ENCODE results near the gene DCAF6.

The DCAF6 gene

DNA sequence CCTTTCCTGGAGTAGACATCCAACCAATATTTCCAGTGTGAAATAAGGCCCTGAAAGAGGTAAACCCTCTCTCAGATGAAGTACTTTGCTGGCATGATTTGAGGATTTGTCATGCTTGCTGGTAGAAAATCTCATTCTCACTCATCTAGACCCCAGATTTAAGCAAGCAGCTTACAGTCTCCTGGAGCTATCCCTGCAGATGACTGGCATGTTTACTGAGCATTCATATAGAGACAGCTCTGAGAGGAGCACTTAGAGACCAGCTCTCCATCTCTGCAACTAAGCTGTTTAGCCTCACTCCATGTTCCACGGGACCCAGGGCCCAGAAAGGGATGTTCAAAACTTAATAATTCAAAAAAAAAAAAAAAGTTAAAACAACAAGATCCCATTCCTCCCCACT is 166.0 kb downstream of the DCAF6 start:
- Mint-ChIP-seq H3K27me3 (peaks cover 28 to 39% of the 10 kb centered on the region in 2 donors), H3K4me3 (no peak overlapping the region), H3K36me3 (ENCODE audit: insufficient read depth) (no peaks in the 10 kb centered on the region), H3K27ac (no peak overlapping the region), H3K4me1 (ENCODE audit: low read depth in 2 of 2) (no peaks in the 10 kb centered on the region), H3K9me3 (no peaks in the 10 kb centered on the region)
- ATAC-seq (replicated peaks) (no peak), DNase-seq (no peak)

- Mint-ChIP-seq H3K4me3 (no peak overlapping the region), H3K4me1 (ENCODE audit: low read depth in 2 of 2) (no peaks in the 10 kb centered on the region), H3K36me3 (ENCODE audit: insufficient read depth) (no peaks in the 10 kb centered on the region), H3K9me3 (no peaks in the 10 kb centered on the region), H3K27ac (no peak overlapping the region), H3K27me3 (peaks cover 28 to 40% of the 10 kb centered on the region in 2 donors)
- DNase-seq (no peak), ATAC-seq (replicated peaks) (no peak)
These were observed 168.1 kb downstream of the DCAF6 start for GRCh38 chr1:168104535-168104934.

DNA sequence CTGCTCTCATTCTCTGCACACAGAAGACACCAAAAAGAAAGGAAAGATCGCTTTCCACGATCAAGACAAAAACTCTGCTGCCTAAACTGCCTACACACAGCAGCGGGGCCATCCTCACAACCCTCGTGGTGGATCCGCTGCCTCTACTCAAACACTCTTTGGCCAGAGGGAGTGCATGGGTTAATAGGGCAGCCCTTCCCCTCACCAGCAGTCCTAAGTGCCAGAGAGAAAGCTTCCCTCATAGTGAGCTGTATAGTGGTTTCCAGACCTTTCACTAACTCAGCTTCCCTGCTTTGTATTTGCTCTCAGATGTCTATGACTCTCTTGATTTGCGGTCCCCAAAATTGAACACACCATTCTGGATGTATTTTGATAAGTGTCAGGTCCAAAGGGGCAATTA is 169.4 kb downstream of the DCAF6 start:
- H3K9me3 Mint-ChIP-seq, result no peaks in the 10 kb centered on the region
- no peak for ATAC-seq (replicated peaks)
- no peak for DNase-seq
- H3K4me3 Mint-ChIP-seq, result no peak overlapping the region
- peaks cover 28 to 40% of the 10 kb centered on the region in 2 donors for H3K27me3 Mint-ChIP-seq
- no peak overlapping the region for H3K27ac Mint-ChIP-seq
- no peaks in the 10 kb centered on the region for H3K4me1 Mint-ChIP-seq (ENCODE audit: low read depth in 2 of 2)
- H3K36me3 Mint-ChIP-seq (ENCODE audit: insufficient read depth), result no peaks in the 10 kb centered on the region

- Mint-ChIP-seq H3K27ac (no peak overlapping the region), H3K4me1 (ENCODE audit: low read depth in 2 of 2) (no peaks in the 10 kb centered on the region), H3K36me3 (ENCODE audit: insufficient read depth) (no peaks in the 10 kb centered on the region), H3K27me3 (peaks cover 28 to 40% of the 10 kb centered on the region in 2 donors), H3K4me3 (no peak overlapping the region), H3K9me3 (no peaks in the 10 kb centered on the region)
- DNase-seq (no peak), ATAC-seq (replicated peaks) (no peak)
These were observed 169.8 kb downstream of the DCAF6 start for GRCh38 chr1:168106274-168106673.

- Mint-ChIP-seq H3K27ac (no peak overlapping the region), H3K27me3 (peaks cover 2 to 13% of the 10 kb centered on the region in 2 donors), H3K4me1 (ENCODE audit: low read depth in 2 of 2) (no peaks in the 10 kb centered on the region), H3K9me3 (no peaks in the 10 kb centered on the region), H3K36me3 (ENCODE audit: insufficient read depth) (no peaks in the 10 kb centered on the region), H3K4me3 (no peak overlapping the region)
- no peak for DNase-seq
- no peak for ATAC-seq (replicated peaks)
These were observed 174.5 kb downstream of the DCAF6 start for GRCh38 chr1:168110896-168111545.

DNA sequence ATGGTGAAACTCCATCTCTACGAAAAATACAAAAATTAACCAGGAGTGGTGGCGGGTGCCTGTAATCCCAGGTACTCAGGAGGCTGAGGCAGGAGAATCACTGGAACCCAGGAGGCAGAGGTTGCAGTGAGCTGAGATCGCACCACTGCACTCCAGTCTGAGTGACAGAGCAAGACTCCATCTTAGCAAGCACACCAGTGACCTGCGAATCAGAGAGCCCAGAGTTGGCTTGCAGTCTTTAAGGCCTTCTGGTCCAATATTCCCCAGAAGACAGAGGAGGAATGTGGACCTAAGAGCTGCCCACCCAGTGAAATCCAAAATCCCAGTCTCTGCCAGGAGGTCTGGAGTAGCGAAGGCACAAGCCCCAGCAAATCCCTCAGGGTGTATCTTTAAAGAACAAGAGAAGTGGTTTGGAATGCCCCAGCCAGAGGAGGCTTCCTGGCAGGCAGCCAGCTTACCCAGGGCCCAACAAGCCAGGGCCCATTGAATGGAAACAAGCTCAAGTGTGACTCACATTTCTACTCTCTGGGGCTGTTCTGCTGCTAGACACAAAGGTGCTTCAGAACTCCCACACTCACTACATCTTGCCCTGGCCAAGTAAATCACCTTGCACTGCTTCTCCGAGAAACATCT is 176.3 kb downstream of the DCAF6 start:
- DNase-seq, result no peak

DNA sequence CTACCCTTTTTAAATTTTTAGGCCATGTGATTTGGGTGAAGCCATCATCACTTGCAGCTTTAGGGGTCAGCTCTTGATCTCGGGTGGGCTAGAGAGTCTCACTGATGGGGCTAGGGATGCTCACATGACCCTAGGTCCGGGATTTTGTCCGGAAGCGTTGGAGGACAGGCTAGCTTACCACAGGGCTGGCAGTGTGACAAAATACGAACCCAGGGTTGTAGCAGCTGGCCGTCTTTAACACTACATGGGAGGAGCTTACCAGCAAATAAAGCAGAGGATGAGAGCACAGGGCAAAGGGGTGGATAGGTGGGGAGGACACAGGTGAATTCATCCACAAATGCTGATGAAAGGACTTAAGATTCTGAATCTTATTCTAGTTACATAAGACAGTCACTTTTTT is 178.4 kb downstream of the DCAF6 start:
- no peak overlapping the region for H3K4me3 Mint-ChIP-seq
- no peaks in the 10 kb centered on the region for H3K4me1 Mint-ChIP-seq (ENCODE audit: low read depth in 2 of 2)
- ATAC-seq (replicated peaks) (no peak), DNase-seq (no peak)
- no peaks in the 10 kb centered on the region for H3K36me3 Mint-ChIP-seq (ENCODE audit: insufficient read depth)
- H3K27me3 Mint-ChIP-seq, result peaks cover 16 to 27% of the 10 kb centered on the region in 2 donors
- H3K9me3 Mint-ChIP-seq, result no peaks in the 10 kb centered on the region
- no peak overlapping the region for H3K27ac Mint-ChIP-seq

More for the DNA sequence above, 176.3 kb downstream of the DCAF6 start:
- ATAC-seq (replicated peaks), result no peak
- H3K27ac Mint-ChIP-seq, result no peak overlapping the region
- no peak overlapping the region for H3K4me3 Mint-ChIP-seq
- no peaks in the 10 kb centered on the region for H3K9me3 Mint-ChIP-seq
- H3K27me3 Mint-ChIP-seq, result peaks cover 5 to 18% of the 10 kb centered on the region in 2 donors
- H3K4me1 Mint-ChIP-seq (ENCODE audit: low read depth in 2 of 2), result no peaks in the 10 kb centered on the region
- H3K36me3 Mint-ChIP-seq (ENCODE audit: insufficient read depth), result no peaks in the 10 kb centered on the region

DNA sequence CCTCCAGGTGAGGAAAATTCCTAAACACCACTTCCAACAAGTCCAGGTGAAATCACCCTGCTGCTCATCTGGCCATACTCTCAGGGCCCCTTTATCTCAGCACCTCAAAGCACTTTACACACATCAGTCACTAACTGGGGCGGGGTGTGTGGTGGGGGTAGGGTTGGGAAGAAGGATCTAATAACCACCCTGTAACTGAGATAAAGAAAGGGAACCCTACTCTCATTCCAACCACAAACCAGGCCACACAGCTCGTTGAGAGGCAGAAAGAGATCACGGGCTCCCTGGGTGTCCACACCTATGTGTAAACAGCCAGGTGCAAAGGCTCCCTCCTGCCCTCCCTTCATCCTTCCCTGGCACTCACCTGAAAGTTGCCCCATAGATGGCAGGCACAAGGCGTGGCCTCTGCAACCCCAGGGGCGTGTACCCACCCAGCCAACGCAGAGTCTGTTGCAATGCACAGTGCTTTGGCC is 179.9 kb downstream of the DCAF6 start:
- DNase-seq, result no peak
- H3K27me3 Mint-ChIP-seq, result peaks cover 24 to 27% of the 10 kb centered on the region in 2 donors
- no peak for ATAC-seq (replicated peaks)
- no peaks in the 10 kb centered on the region for H3K36me3 Mint-ChIP-seq (ENCODE audit: insufficient read depth)
- no peak overlapping the region for H3K4me3 Mint-ChIP-seq
- H3K4me1 Mint-ChIP-seq (ENCODE audit: low read depth in 2 of 2), result no peaks in the 10 kb centered on the region
- H3K9me3 Mint-ChIP-seq, result no peaks in the 10 kb centered on the region
- H3K27ac Mint-ChIP-seq, result no peak overlapping the region

GRCh38 chr1:168119750-168120149 is 183.3 kb downstream of the DCAF6 start:
- no peak overlapping the region for H3K4me3 Mint-ChIP-seq
- DNase-seq (no peak), ATAC-seq (replicated peaks) (no peak)
- H3K4me1 Mint-ChIP-seq (ENCODE audit: low read depth in 2 of 2), result no peaks in the 10 kb centered on the region
- H3K36me3 Mint-ChIP-seq (ENCODE audit: insufficient read depth), result no peaks in the 10 kb centered on the region
- peaks cover 39 to 60% of the 10 kb centered on the region in 2 donors for H3K27me3 Mint-ChIP-seq
- H3K9me3 Mint-ChIP-seq, result no peaks in the 10 kb centered on the region
- no peak overlapping the region for H3K27ac Mint-ChIP-seq

DNA sequence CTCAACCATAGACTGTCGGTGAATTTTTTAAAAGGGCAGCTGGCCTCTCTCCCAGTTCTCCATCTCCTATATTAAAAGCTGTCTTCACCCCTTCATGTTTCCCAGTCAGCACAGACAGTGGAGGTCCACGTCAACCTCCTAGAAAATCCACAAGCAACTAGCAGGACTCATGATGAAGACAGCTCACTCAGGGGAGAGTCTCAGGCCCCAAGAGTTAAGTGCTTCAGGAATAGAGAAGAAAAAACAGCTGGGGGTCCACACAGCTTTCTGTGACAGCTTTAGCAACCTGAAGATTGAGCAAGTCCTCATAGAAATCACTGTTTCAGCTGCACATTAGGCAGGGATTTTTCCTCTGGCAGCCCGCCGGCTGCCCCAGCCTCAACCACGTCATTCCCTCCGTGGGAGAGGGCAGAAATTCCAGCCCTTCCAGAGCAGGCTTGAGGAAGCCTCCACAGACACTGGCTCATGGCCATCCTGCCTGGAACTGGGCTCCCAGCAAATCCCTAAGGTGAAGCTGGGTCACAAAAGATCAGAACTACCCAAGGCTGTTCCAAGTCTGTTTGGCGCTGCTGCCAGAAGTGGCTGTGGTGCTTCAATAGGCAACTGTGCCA is 185.0 kb downstream of the DCAF6 start:
- Mint-ChIP-seq H3K9me3 (no peaks in the 10 kb centered on the region), H3K4me3 (no peak overlapping the region), H3K27me3 (peaks cover 51 to 65% of the 10 kb centered on the region in 2 donors), H3K4me1 (ENCODE audit: low read depth in 2 of 2) (no peaks in the 10 kb centered on the region), H3K27ac (no peak overlapping the region), H3K36me3 (ENCODE audit: insufficient read depth) (no peaks in the 10 kb centered on the region)
- ATAC-seq (replicated peaks) (no peak), DNase-seq (no peak)

DNA sequence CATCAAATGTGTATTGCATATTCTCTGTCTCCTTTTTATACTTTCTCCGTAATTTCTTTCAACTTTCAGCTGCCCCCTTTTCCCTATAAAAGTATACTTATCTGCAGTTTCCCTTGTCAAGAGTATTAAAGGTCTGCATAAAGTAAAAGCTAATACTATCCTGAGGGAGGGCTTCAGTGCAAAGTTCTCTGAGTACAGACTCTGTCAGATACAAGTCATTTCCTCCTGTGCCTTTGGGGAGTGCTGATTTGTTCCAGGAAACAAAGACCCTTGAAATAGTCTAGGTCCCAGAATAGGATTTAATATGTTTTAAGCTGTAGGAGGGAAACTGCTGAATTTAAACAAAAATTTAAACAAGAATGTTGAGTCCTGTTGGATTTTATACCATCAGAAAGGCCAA is 188.6 kb downstream of the DCAF6 start:
- ATAC-seq (replicated peaks) (no peak), DNase-seq (no peak)
- no peak overlapping the region for H3K27ac Mint-ChIP-seq
- H3K27me3 Mint-ChIP-seq, result peaks cover 48 to 66% of the 10 kb centered on the region in 2 donors
- no peaks in the 10 kb centered on the region for H3K36me3 Mint-ChIP-seq (ENCODE audit: insufficient read depth)
- no peak overlapping the region for H3K4me3 Mint-ChIP-seq
- no peaks in the 10 kb centered on the region for H3K4me1 Mint-ChIP-seq (ENCODE audit: low read depth in 2 of 2)
- peaks cover 0 to 2% of the 10 kb centered on the region in 2 donors for H3K9me3 Mint-ChIP-seq
